Mucosa of descending colon (tissue), 3 donors: Measurements from ENCODE around the gene RTN3. TPM values are rescaled to one million over a fixed set of nuclear protein-coding genes. Genes with fewer than 3 reads are reported as not detected.
"Not testable (repeated sequence)": the region's sequence is repeated elsewhere in the genome, so short reads cannot be mapped to it uniquely, and the experiment has no call there.

Experiments
- ATAC-seq: fragments of 200-7000 bp; cut with Tn5 transposase; one replicate; pipeline ENCODE4 v1.9.1; 2020; ENCODE audit warnings: mild to moderate bottlenecking, moderate library complexity
- DNase-seq, 3 donors: peaks; one replicate each; pipeline ENCODE4 v3.0.0-alpha.2; 2020
- H3K36me3 ChIP-seq: fragments of 200-600 bp; one replicate; pipeline ENCODE4 v1.8.0; 2021; ENCODE audit warnings: low read depth, mild to moderate bottlenecking
- H3K4me1 ChIP-seq: fragments of 200-600 bp; one replicate; pipeline ENCODE4 v1.8.0; 2021; ENCODE audit warnings: low read depth, mild to moderate bottlenecking
- H3K4me3 ChIP-seq: fragments of 200-600 bp; one replicate; pipeline ENCODE4 v1.8.0; 2021; ENCODE audit warnings: mild to moderate bottlenecking
- H3K9me3 ChIP-seq: fragments of 200-600 bp; one replicate; pipeline ENCODE4 v1.8.0; 2021; ENCODE audit warnings: mild to moderate bottlenecking
- CTCF ChIP-seq: fragments of 200-600 bp; IDR thresholded peaks from one replicate; pipeline ENCODE4 v1.8.0; 2022; ENCODE audit warnings: antibody characterized with exemption, mild to moderate bottlenecking
- intact Hi-C, 2 donors: fragments of 100-400 bp; cut with DNase I in 1 of 2; cut with micrococcal nuclease in 1 of 2; formaldehyde crosslinking; loops; one replicate each; pipeline versions ENCODE4 v1.11.0 to v1.11.1; 2022; cut with DNase I, micrococcal nuclease
- total RNA-seq, 3 donors: library from RNA; stranded (reverse); fragmentation: NEBNext Ultra II Directional in 2 of 3; extraction: Animal tissue kit (Norgen Biotek cat#: 25700) in 2 of 3; gene quantifications; one replicate each; pipeline versions ENCODE4 v1.2.1 to v1.2.4, GENCODE V29; 2021 to 2023
- donor health status: DM: no; HTN: no; CAD: no; lungs with moderate emphysema.
- donor health status: DM: no; HTN: no; CAD: no.
- donor health status: DM: no; HTN: yes; CAD: no.

RTN3 gene
- total RNA-seq, 3 donors from 2014 or later, result 111 to 129 (median 115) TPM

GRCh38 chr11:63672936-63673539, 8.3 kb upstream of the RTN3 start:
- Histone ChIP-seq H3K4me1 (peaks cover 21% of the 10 kb centered on the region), H3K9me3 (no peaks in the 10 kb centered on the region), H3K4me3 (no peak overlapping the region), H3K36me3 (no peaks in the 10 kb centered on the region)
- TF ChIP-seq CTCF, result no peak
- DNase-seq (no peak), ATAC-seq (no peak)
- intact Hi-C loops, result no loop called here

GRCh38 chr11:63673579-63673978, 7.7 kb upstream of the RTN3 start:
- intact Hi-C loops, result no loop called here
- no peak for TF ChIP-seq CTCF
- DNase-seq, result no peak

GRCh38 chr11:63680834-63681320, 423 bp upstream of the RTN3 start:
- ATAC-seq (no peak), DNase-seq (no peak)
- intact Hi-C loops, result no loop called here
- TF ChIP-seq CTCF, result no peak
- H3K9me3 ChIP-seq, result no peaks in the 10 kb centered on the region
- peaks cover 16% of the 10 kb centered on the region for H3K4me1 ChIP-seq
- H3K4me3 ChIP-seq, result no peak overlapping the region
- H3K36me3 ChIP-seq, result no peaks in the 10 kb centered on the region

More at GRCh38 chr11:63673579-63673978, 7.7 kb upstream of the RTN3 start:
- Histone ChIP-seq H3K9me3 (no peaks in the 10 kb centered on the region), H3K36me3 (no peaks in the 10 kb centered on the region), H3K4me1 (peaks cover 16% of the 10 kb centered on the region), H3K4me3 (no peak overlapping the region)
- no peak for ATAC-seq

GRCh38 chr11:63682066-63683021, 1.0 kb downstream of the RTN3 start:
- intact Hi-C loops, result no loop called here
- Histone ChIP-seq H3K9me3 (no peaks in the 10 kb centered on the region), H3K4me3 (peak overlapping the region; percentile 46), H3K36me3 (no peaks in the 10 kb centered on the region), H3K4me1 (peaks cover 16% of the 10 kb centered on the region)
- ATAC-seq, result peak; percentile 21
- no peak for TF ChIP-seq CTCF
- DNase-seq, result peak in 2 of 3 donors; percentile 52 to 69

GRCh38 chr11:63683133-63683991, 2.1 kb downstream of the RTN3 start:
- Histone ChIP-seq H3K36me3 (no peaks in the 10 kb centered on the region), H3K4me1 (peaks cover 16% of the 10 kb centered on the region), H3K9me3 (no peaks in the 10 kb centered on the region), H3K4me3 (no peak overlapping the region)
- DNase-seq (peak in 1 of 3 donors; percentile 30), ATAC-seq (no peak)
- intact Hi-C loops, result no loop called here
- TF ChIP-seq CTCF, result no peak

GRCh38 chr11:63685158-63685721, 3.9 kb downstream of the RTN3 start:
- intact Hi-C loops, H3K36me3 ChIP-seq, H3K9me3 ChIP-seq, DNase-seq, ATAC-seq, H3K4me3 ChIP-seq: not testable (repeated sequence)
- peaks cover 16% of the 10 kb centered on the region for H3K4me1 ChIP-seq
